GM23338 (cell line): ENCODE measurements around the gene ZFYVE16. TPM values are rescaled to one million over a fixed set of nuclear protein-coding genes. Genes with fewer than 3 reads are reported as not detected.
"Not testable (repeated sequence)": the region's sequence is repeated elsewhere in the genome, so short reads cannot be mapped to it uniquely, and the experiment has no call there.

Source experiments
- ATAC-seq: fragments of 200-7000 bp; cut with Tn5 transposase; 3 replicates; pipeline ENCODE4 v1.9.1; 2020
- DNase-seq: peaks from one replicate; pipeline ENCODE4 v3.0.0-alpha.2; 2015; ENCODE audit warnings: low spot score
- H2AFZ ChIP-seq: fragments of 200-600 bp; sonication (generic); 2 replicates; pipeline ENCODE4 v1.8.0; 2016; ENCODE audit warnings: antibody characterized with exemption, mild to moderate bottlenecking, moderate library complexity
- H3F3A ChIP-seq: fragments of 200-600 bp; sonication (generic); replicated peaks from 2 replicates; pipeline ENCODE4 v1.8.0; 2017; ENCODE audit warnings: antibody characterized with exemption, mixed run types, low read depth
- H3K27ac ChIP-seq: fragments of 200-600 bp; sonication (generic); 2 replicates; pipeline ENCODE4 v1.6.1; 2016; ENCODE audit warnings: low read depth
- H3K27me3 ChIP-seq: fragments of 200-600 bp; sonication (generic); 2 replicates; pipeline ENCODE4 v1.8.0; 2016; ENCODE audit warnings: mild to moderate bottlenecking, mixed run types, moderate library complexity; ENCODE audit not compliant: insufficient read depth
- H3K36me3 ChIP-seq: fragments of 200-600 bp; sonication (generic); 2 replicates; pipeline ENCODE4 v1.8.0; 2016; ENCODE audit warnings: mild to moderate bottlenecking; ENCODE audit not compliant: insufficient read depth
- H3K4me1 ChIP-seq: fragments of 200-600 bp; sonication (generic); 2 replicates; pipeline ENCODE4 v1.8.0; 2016; ENCODE audit warnings: mild to moderate bottlenecking, moderate library complexity; ENCODE audit not compliant: insufficient read depth
- H3K4me2 ChIP-seq: fragments of 200-600 bp; sonication (generic); 2 replicates; pipeline ENCODE4 v1.7.1; 2017; ENCODE audit warnings: mixed run types
- H3K4me3 ChIP-seq: fragments of 200-600 bp; sonication (generic); 2 replicates; pipeline ENCODE4 v1.6.1; 2016; ENCODE audit warnings: mixed run types
- H3K79me2 ChIP-seq: fragments of 200-600 bp; sonication (generic); replicated peaks from 2 replicates; pipeline ENCODE4 v1.8.0; 2017; ENCODE audit warnings: mild to moderate bottlenecking; ENCODE audit not compliant: insufficient read depth
- H3K9me2 ChIP-seq: fragments of 200-600 bp; sonication (generic); 2 replicates; pipeline ENCODE4 v1.8.0; 2017; ENCODE audit not compliant: insufficient read depth
- H4K20me1 ChIP-seq: fragments of 200-600 bp; sonication (generic); replicated peaks from 2 replicates; pipeline ENCODE4 v1.8.0; 2017; ENCODE audit warnings: mild to moderate bottlenecking; ENCODE audit not compliant: insufficient read depth
- H3K27ac Mint-ChIP-seq: 2 replicates; pipeline ENCODE4 v1.8.0; 2020; ENCODE audit warnings: inconsistent platforms, mild to moderate bottlenecking, moderate library complexity, mixed read lengths
- H3K27me3 Mint-ChIP-seq: 3 replicates; pipeline ENCODE4 v1.8.0; 2022; ENCODE audit warnings: low read depth, mild to moderate bottlenecking, moderate library complexity, mixed read lengths, inconsistent platforms; ENCODE audit not compliant: insufficient read depth, poor library complexity
- H3K36me3 Mint-ChIP-seq: 3 replicates; pipeline ENCODE4 v1.8.0; 2021; ENCODE audit warnings: low read depth, mild to moderate bottlenecking, inconsistent platforms, moderate library complexity, mixed read lengths
- H3K4me1 Mint-ChIP-seq: 3 replicates; pipeline ENCODE4 v1.8.0; 2020; ENCODE audit warnings: mild to moderate bottlenecking, inconsistent platforms, mixed read lengths
- H3K4me3 Mint-ChIP-seq: 3 replicates; pipeline ENCODE4 v1.8.0; 2021; ENCODE audit warnings: moderate library complexity, mild to moderate bottlenecking, inconsistent platforms, mixed read lengths
- H3K9me3 Mint-ChIP-seq: 3 replicates; pipeline ENCODE4 v1.8.0; 2020; ENCODE audit warnings: moderate library complexity, mild to moderate bottlenecking, inconsistent platforms, mixed read lengths
- EZH2 ChIP-seq: fragments of 200-600 bp; sonication (generic); IDR thresholded peaks from one replicate; pipeline ENCODE4 v1.8.0; 2017; ENCODE audit warnings: antibody characterized with exemption, mild to moderate bottlenecking, low read depth; ENCODE audit not compliant: unreplicated experiment
- EZH2phosphoT487 ChIP-seq: fragments of 200-600 bp; sonication (generic); IDR thresholded peaks from one replicate; pipeline ENCODE4 v1.8.1; 2018; ENCODE audit warnings: antibody characterized with exemption; ENCODE audit not compliant: unreplicated experiment
- NANOG ChIP-seq: IDR thresholded peaks from 2 replicates; pipeline ENCODE4 v1.6.1; 2016; ENCODE audit warnings: antibody characterized with exemption, borderline replicate concordance
- STAT1 ChIP-seq: IDR thresholded peaks from one replicate; pipeline ENCODE4 v1.6.1; 2016; ENCODE audit warnings: antibody characterized with exemption; ENCODE audit not compliant: unreplicated experiment
- ZNF114 ChIP-seq: fragments of 250-450 bp; sonication (Bioruptor Pico); IDR thresholded peaks from 2 replicates; pipeline ENCODE4 v1.5.0; 2020; ENCODE audit warnings: mild to moderate bottlenecking, moderate library complexity
- ZNF331 ChIP-seq: fragments of 250-450 bp; sonication (Bioruptor Pico); IDR thresholded peaks from 2 replicates; pipeline ENCODE4 v1.5.0; 2020; ENCODE audit warnings: low read depth, mild to moderate bottlenecking, moderate library complexity
- polyA plus RNA-seq: library from polyadenylated mRNA; unstranded; fragments of >200 nt; fragmentation: Nextera tagmentation; extraction: Ambion mirVana; gene quantifications from 2 replicates; pipeline ENCODE4 v1.2.1, GENCODE V29; 2016
- total RNA-seq: library from RNA; depleted of rRNA; stranded (reverse); fragments of >200 nt; shearing (Covaris generic); gene quantifications from 2 replicates; pipeline ENCODE4 v1.2.3, GENCODE V29; 2014
- TF ChIP-seq, protein P1 (sequence below): IDR thresholded peaks from 2 replicates; pipeline ENCODE4 v1.6.1; 2016; ENCODE audit warnings: antibody characterized with exemption
- TF ChIP-seq, protein P2 (sequence below): fragments of 250-450 bp; sonication (Bioruptor Pico); IDR thresholded peaks from 2 replicates; pipeline ENCODE4 v1.5.0; 2020; ENCODE audit warnings: mild to moderate bottlenecking, moderate library complexity
- TF ChIP-seq, protein P3 (sequence below), 2 experiments: fragments of 200-600 bp in 1 of 2; sonication (generic) in 1 of 2; conservative IDR thresholded peaks; 2 replicates each; pipeline versions ENCODE4 v1.5.1 to v1.6.1; 2016 to 2017; ENCODE audit warnings: antibody characterized with exemption in 2 of 2, low read depth in 2 of 2, mild to moderate bottlenecking in 2 of 2, moderate library complexity in 1 of 2
- TF ChIP-seq, protein P4 (sequence below): IDR thresholded peaks from one replicate; pipeline ENCODE4 v1.6.1; 2018; ENCODE audit warnings: antibody characterized with exemption; ENCODE audit not compliant: unreplicated experiment

Gene ZFYVE16
- total and polyA plus RNA-seq, 2 experiments from 2014 or later: 24.2 to 26.6 TPM

DNA sequence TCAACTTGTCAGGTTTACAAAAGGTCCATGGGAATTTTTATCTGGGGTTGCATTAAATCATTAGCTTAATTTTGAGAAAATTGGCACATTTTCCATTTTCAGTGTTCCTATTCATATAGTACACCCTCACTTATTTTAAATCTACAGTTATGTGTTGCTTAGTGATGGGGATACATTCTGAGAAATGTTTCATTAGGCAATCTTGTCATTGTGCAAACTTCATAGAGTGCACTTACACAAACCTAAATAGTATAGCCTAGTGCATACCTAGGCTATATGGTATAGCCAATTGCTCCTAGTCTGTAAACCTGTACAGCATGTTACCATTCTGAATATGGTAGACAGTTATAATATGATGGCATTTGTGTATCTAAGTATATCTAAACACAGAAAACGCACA lies 60.3 kb downstream of the ZFYVE16 start:
- TF ChIP-seq, protein P1, sequence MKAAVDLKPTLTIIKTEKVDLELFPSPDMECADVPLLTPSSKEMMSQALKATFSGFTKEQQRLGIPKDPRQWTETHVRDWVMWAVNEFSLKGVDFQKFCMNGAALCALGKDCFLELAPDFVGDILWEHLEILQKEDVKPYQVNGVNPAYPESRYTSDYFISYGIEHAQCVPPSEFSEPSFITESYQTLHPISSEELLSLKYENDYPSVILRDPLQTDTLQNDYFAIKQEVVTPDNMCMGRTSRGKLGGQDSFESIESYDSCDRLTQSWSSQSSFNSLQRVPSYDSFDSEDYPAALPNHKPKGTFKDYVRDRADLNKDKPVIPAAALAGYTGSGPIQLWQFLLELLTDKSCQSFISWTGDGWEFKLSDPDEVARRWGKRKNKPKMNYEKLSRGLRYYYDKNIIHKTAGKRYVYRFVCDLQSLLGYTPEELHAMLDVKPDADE: no peak
- TF ChIP-seq, protein P2, sequence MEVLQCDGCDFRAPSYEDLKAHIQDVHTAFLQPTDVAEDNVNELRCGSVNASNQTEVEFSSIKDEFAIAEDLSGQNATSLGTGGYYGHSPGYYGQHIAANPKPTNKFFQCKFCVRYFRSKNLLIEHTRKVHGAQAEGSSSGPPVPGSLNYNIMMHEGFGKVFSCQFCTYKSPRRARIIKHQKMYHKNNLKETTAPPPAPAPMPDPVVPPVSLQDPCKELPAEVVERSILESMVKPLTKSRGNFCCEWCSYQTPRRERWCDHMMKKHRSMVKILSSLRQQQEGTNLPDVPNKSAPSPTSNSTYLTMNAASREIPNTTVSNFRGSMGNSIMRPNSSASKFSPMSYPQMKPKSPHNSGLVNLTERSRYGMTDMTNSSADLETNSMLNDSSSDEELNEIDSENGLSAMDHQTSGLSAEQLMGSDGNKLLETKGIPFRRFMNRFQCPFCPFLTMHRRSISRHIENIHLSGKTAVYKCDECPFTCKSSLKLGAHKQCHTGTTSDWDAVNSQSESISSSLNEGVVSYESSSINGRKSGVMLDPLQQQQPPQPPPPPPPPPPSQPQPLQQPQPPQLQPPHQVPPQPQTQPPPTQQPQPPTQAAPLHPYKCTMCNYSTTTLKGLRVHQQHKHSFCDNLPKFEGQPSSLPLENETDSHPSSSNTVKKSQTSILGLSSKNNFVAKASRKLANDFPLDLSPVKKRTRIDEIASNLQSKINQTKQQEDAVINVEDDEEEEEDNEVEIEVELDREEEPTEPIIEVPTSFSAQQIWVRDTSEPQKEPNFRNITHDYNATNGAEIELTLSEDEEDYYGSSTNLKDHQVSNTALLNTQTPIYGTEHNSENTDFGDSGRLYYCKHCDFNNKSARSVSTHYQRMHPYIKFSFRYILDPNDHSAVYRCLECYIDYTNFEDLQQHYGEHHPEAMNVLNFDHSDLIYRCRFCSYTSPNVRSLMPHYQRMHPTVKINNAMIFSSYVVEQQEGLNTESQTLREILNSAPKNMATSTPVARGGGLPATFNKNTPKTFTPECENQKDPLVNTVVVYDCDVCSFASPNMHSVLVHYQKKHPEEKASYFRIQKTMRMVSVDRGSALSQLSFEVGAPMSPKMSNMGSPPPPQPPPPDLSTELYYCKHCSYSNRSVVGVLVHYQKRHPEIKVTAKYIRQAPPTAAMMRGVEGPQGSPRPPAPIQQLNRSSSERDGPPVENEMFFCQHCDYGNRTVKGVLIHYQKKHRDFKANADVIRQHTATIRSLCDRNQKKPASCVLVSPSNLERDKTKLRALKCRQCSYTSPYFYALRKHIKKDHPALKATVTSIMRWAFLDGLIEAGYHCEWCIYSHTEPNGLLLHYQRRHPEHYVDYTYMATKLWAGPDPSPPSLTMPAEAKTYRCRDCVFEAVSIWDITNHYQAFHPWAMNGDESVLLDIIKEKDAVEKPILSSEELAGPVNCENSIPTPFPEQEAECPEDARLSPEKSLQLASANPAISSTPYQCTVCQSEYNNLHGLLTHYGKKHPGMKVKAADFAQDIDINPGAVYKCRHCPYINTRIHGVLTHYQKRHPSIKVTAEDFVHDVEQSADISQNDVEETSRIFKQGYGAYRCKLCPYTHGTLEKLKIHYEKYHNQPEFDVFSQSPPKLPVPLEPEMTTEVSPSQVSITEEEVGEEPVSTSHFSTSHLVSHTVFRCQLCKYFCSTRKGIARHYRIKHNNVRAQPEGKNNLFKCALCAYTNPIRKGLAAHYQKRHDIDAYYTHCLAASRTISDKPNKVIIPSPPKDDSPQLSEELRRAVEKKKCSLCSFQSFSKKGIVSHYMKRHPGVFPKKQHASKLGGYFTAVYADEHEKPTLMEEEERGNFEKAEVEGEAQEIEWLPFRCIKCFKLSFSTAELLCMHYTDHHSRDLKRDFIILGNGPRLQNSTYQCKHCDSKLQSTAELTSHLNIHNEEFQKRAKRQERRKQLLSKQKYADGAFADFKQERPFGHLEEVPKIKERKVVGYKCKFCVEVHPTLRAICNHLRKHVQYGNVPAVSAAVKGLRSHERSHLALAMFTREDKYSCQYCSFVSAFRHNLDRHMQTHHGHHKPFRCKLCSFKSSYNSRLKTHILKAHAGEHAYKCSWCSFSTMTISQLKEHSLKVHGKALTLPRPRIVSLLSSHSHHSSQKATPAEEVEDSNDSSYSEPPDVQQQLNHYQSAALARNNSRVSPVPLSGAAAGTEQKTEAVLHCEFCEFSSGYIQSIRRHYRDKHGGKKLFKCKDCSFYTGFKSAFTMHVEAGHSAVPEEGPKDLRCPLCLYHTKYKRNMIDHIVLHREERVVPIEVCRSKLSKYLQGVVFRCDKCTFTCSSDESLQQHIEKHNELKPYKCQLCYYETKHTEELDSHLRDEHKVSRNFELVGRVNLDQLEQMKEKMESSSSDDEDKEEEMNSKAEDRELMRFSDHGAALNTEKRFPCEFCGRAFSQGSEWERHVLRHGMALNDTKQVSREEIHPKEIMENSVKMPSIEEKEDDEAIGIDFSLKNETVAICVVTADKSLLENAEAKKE (CRISPR knock-in tag): no peak
- TF ChIP-seq NANOG: no peak
- TF ChIP-seq STAT1: no peak
- no peak for TF ChIP-seq ZNF114 (CRISPR knock-in tag)
- no peak for TF ChIP-seq ZNF331
- TF ChIP-seq, protein P3, sequence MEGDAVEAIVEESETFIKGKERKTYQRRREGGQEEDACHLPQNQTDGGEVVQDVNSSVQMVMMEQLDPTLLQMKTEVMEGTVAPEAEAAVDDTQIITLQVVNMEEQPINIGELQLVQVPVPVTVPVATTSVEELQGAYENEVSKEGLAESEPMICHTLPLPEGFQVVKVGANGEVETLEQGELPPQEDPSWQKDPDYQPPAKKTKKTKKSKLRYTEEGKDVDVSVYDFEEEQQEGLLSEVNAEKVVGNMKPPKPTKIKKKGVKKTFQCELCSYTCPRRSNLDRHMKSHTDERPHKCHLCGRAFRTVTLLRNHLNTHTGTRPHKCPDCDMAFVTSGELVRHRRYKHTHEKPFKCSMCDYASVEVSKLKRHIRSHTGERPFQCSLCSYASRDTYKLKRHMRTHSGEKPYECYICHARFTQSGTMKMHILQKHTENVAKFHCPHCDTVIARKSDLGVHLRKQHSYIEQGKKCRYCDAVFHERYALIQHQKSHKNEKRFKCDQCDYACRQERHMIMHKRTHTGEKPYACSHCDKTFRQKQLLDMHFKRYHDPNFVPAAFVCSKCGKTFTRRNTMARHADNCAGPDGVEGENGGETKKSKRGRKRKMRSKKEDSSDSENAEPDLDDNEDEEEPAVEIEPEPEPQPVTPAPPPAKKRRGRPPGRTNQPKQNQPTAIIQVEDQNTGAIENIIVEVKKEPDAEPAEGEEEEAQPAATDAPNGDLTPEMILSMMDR (conservative IDR thresholded peaks at IDR 0.05; ENCODE audit: low read depth in 2 of 2): no peak
- no peak for TF ChIP-seq EZH2
- TF ChIP-seq EZH2phosphoT487: no peak
- TF ChIP-seq, protein P4, sequence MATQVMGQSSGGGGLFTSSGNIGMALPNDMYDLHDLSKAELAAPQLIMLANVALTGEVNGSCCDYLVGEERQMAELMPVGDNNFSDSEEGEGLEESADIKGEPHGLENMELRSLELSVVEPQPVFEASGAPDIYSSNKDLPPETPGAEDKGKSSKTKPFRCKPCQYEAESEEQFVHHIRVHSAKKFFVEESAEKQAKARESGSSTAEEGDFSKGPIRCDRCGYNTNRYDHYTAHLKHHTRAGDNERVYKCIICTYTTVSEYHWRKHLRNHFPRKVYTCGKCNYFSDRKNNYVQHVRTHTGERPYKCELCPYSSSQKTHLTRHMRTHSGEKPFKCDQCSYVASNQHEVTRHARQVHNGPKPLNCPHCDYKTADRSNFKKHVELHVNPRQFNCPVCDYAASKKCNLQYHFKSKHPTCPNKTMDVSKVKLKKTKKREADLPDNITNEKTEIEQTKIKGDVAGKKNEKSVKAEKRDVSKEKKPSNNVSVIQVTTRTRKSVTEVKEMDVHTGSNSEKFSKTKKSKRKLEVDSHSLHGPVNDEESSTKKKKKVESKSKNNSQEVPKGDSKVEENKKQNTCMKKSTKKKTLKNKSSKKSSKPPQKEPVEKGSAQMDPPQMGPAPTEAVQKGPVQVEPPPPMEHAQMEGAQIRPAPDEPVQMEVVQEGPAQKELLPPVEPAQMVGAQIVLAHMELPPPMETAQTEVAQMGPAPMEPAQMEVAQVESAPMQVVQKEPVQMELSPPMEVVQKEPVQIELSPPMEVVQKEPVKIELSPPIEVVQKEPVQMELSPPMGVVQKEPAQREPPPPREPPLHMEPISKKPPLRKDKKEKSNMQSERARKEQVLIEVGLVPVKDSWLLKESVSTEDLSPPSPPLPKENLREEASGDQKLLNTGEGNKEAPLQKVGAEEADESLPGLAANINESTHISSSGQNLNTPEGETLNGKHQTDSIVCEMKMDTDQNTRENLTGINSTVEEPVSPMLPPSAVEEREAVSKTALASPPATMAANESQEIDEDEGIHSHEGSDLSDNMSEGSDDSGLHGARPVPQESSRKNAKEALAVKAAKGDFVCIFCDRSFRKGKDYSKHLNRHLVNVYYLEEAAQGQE: no peak
- H3K27ac Mint-ChIP-seq: no peak overlapping the region
- H3K36me3 Mint-ChIP-seq: peaks cover 69% of the 10 kb centered on the region
- no peak for DNase-seq
- peaks cover 3% of the 10 kb centered on the region for H3K27me3 Mint-ChIP-seq
- H3K4me3 Mint-ChIP-seq: no peak overlapping the region
- Histone ChIP-seq H3K27ac (no peak overlapping the region), H3K79me2 (no peaks in the 10 kb centered on the region), H4K20me1 (no peaks in the 10 kb centered on the region), H3K36me3 (no peaks in the 10 kb centered on the region), H3K27me3 (no peaks in the 10 kb centered on the region), H3K4me2 (no peak overlapping the region), H2AFZ (no peak overlapping the region), H3K4me1 (0 out of 2 replicates have a peak, but pooled peaks cover 4% of the 10 kb centered on the region), H3K4me3 (no peak overlapping the region), H3K9me2 (0 out of 2 replicates have a peak, but pooled peaks cover 4% of the 10 kb centered on the region), H3F3A (no peaks in the 10 kb centered on the region)
- peaks cover 39% of the 10 kb centered on the region for H3K9me3 Mint-ChIP-seq
- H3K4me1 Mint-ChIP-seq: peaks cover 3% of the 10 kb centered on the region; the same call in 2 of the 3 replicates
- no peak for ATAC-seq

DNA sequence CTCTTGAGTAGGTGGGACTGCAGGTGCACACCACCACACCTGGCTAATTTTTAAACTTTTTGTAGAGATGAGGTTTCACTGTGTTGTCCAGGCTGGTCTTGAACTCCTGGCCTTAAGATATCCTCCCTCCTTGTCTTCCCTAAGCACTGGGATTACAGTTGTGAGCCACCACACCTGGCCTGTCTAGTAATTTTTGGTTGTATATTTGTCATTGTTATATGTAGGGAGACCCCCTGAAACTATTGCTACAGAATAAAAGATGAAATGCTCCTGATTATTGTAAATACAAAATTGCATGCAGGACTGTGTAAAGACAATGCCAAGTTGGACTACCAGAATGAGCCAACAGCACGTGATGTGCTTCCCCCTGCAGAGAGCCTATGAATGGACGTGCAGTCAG lies 62.8 kb downstream of the ZFYVE16 start:
- H3K36me3 ChIP-seq, H3K27ac ChIP-seq, ATAC-seq, H3K4me1 Mint-ChIP-seq, H3K27me3 Mint-ChIP-seq, H3K27me3 ChIP-seq, H3K79me2 ChIP-seq, H4K20me1 ChIP-seq, H3K4me2 ChIP-seq, H3K4me1 ChIP-seq, H3K9me2 ChIP-seq, DNase-seq, H3K4me3 Mint-ChIP-seq, H3K4me3 ChIP-seq, H2AFZ ChIP-seq, H3K27ac Mint-ChIP-seq, H3F3A ChIP-seq: not testable (repeated sequence)
- peaks cover 24% of the 10 kb centered on the region for H3K9me3 Mint-ChIP-seq
- H3K36me3 Mint-ChIP-seq: peaks cover 57% of the 10 kb centered on the region
